ENCODE data around the gene CD99.

The CD99 gene

GRCh38 chrX:2732076-2732475 lies 41.0 kb downstream of the CD99 start:
- H3K9ac ChIP-seq (ENCODE audit: low read length), result no peak overlapping the region
- H3K27me3 ChIP-seq (ENCODE audit: control insufficient read depth in 1 of 2, insufficient read depth in 1 of 2, low read length in 2 of 2), result no peaks in the 10 kb centered on the region
- H2AFZ ChIP-seq (ENCODE audit: low read depth, low read length), result no peak overlapping the region
- H3K14ac ChIP-seq (ENCODE audit: low read length in 2 of 2), result no peak overlapping the region
- no peak overlapping the region for H3K23ac ChIP-seq (ENCODE audit: low read length in 2 of 2)
- no peak overlapping the region for H3K4ac ChIP-seq (ENCODE audit: low read depth in 1 of 2, low read length in 2 of 2)
- no peak overlapping the region for H3K4me3 ChIP-seq (ENCODE audit: insufficient read depth in 1 of 2, low read depth in 1 of 2, low read length in 2 of 2)
- H2BK120ac ChIP-seq (ENCODE audit: low read depth, low read length), result no peak overlapping the region
- 95% methylated on average over 9 of the region's 9 CpGs for WGBS
- peaks cover 23% of the 10 kb centered on the region for H3K79me1 ChIP-seq (replicated peaks; ENCODE audit: low read length, poor library complexity, severe bottlenecking)
- no peak for DNase-seq
- H3K4me1 ChIP-seq (ENCODE audit: control insufficient read depth, insufficient read depth, low read depth, low read length), result peaks cover 2% of the 10 kb centered on the region
- H3K18ac ChIP-seq (ENCODE audit: low read depth in 1 of 2, low read length in 2 of 2), result peak overlapping the region in 1 of 2 experiments; percentile 54
- no peak overlapping the region for H2BK5ac ChIP-seq (ENCODE audit: low read depth, low read length, poor library complexity, severe bottlenecking)
- H2BK12ac ChIP-seq (ENCODE audit: low read length in 2 of 2), result no peak overlapping the region
- H3K4me2 ChIP-seq (ENCODE audit: low read length, poor library complexity, severe bottlenecking), result no peak overlapping the region
- H3K9me3 ChIP-seq (ENCODE audit: control insufficient read depth, low read length), result no peaks in the 10 kb centered on the region
- H2AK5ac ChIP-seq (ENCODE audit: low read length, severe bottlenecking), result no peak overlapping the region
- no peak overlapping the region for H4K91ac ChIP-seq (ENCODE audit: low read length)
- H3K27ac ChIP-seq (ENCODE audit: low read length, poor library complexity, severe bottlenecking), result no peak overlapping the region
- no peak overlapping the region for H4K8ac ChIP-seq (ENCODE audit: low read length)
- peaks cover 30 to 89% of the 10 kb centered on the region in 2 experiments for H3K36me3 ChIP-seq (ENCODE audit: control insufficient read depth in 1 of 2, insufficient read depth in 2 of 2, low read depth in 1 of 2, low read length in 2 of 2)
- H2BK15ac ChIP-seq (ENCODE audit: low read depth, poor library complexity, severe bottlenecking), result no peak overlapping the region

GRCh38 chrX:2732649-2733048 lies 41.6 kb downstream of the CD99 start:
- no peak overlapping the region for H4K91ac ChIP-seq (ENCODE audit: low read length)

GRCh38 chrX:2733286-2733685 lies 42.2 kb downstream of the CD99 start:
- Histone ChIP-seq H3K18ac (ENCODE audit: low read depth in 1 of 2, low read length in 2 of 2) (no peak overlapping the region), H3K4ac (ENCODE audit: low read depth in 1 of 2, low read length in 2 of 2) (no peak overlapping the region), H3K9ac (ENCODE audit: low read length) (no peak overlapping the region), H2BK15ac (ENCODE audit: low read depth, poor library complexity, severe bottlenecking) (no peak overlapping the region), H3K9me3 (ENCODE audit: control insufficient read depth, low read length) (no peaks in the 10 kb centered on the region), H3K27ac (ENCODE audit: low read length, poor library complexity, severe bottlenecking) (no peak overlapping the region), H3K36me3 (ENCODE audit: control insufficient read depth in 1 of 2, insufficient read depth in 2 of 2, low read depth in 1 of 2, low read length in 2 of 2) (peaks cover 30 to 83% of the 10 kb centered on the region in 2 experiments), H2BK12ac (ENCODE audit: low read length in 2 of 2) (no peak overlapping the region), H3K23ac (ENCODE audit: low read length in 2 of 2) (no peak overlapping the region), H3K79me1 (replicated peaks; ENCODE audit: low read length, poor library complexity, severe bottlenecking) (peaks cover 23% of the 10 kb centered on the region), H4K8ac (ENCODE audit: low read length) (no peak overlapping the region), H3K14ac (ENCODE audit: low read length in 2 of 2) (no peak overlapping the region), H2AFZ (ENCODE audit: low read depth, low read length) (no peak overlapping the region), H2BK120ac (ENCODE audit: low read depth, low read length) (no peak overlapping the region), H2AK5ac (ENCODE audit: low read length, severe bottlenecking) (no peak overlapping the region), H2BK5ac (ENCODE audit: low read depth, low read length, poor library complexity, severe bottlenecking) (no peak overlapping the region), H3K4me2 (ENCODE audit: low read length, poor library complexity, severe bottlenecking) (no peak overlapping the region), H4K91ac (ENCODE audit: low read length) (no peak overlapping the region), H3K4me1 (ENCODE audit: control insufficient read depth, insufficient read depth, low read depth, low read length) (no peaks in the 10 kb centered on the region), H3K27me3 (ENCODE audit: control insufficient read depth in 1 of 2, insufficient read depth in 1 of 2, low read length in 2 of 2) (no peaks in the 10 kb centered on the region), H3K4me3 (ENCODE audit: insufficient read depth in 1 of 2, low read depth in 1 of 2, low read length in 2 of 2) (no peak overlapping the region)
- WGBS, result 95% methylated on average over 9 of the region's 9 CpGs
- no peak for DNase-seq

More at GRCh38 chrX:2732649-2733048, 41.6 kb downstream of the CD99 start:
- Histone ChIP-seq H2BK5ac (ENCODE audit: low read depth, low read length, poor library complexity, severe bottlenecking) (no peak overlapping the region), H3K4me2 (ENCODE audit: low read length, poor library complexity, severe bottlenecking) (no peak overlapping the region), H3K27ac (ENCODE audit: low read length, poor library complexity, severe bottlenecking) (no peak overlapping the region), H2AK5ac (ENCODE audit: low read length, severe bottlenecking) (no peak overlapping the region), H3K18ac (ENCODE audit: low read depth in 1 of 2, low read length in 2 of 2) (no peak overlapping the region), H2BK120ac (ENCODE audit: low read depth, low read length) (no peak overlapping the region), H2BK15ac (ENCODE audit: low read depth, poor library complexity, severe bottlenecking) (no peak overlapping the region), H3K4ac (ENCODE audit: low read depth in 1 of 2, low read length in 2 of 2) (no peak overlapping the region), H3K79me1 (replicated peaks; ENCODE audit: low read length, poor library complexity, severe bottlenecking) (peaks cover 23% of the 10 kb centered on the region), H3K23ac (ENCODE audit: low read length in 2 of 2) (no peak overlapping the region), H3K4me3 (ENCODE audit: insufficient read depth in 1 of 2, low read depth in 1 of 2, low read length in 2 of 2) (no peak overlapping the region), H3K9me3 (ENCODE audit: control insufficient read depth, low read length) (no peaks in the 10 kb centered on the region), H3K9ac (ENCODE audit: low read length) (no peak overlapping the region), H3K4me1 (ENCODE audit: control insufficient read depth, insufficient read depth, low read depth, low read length) (peaks cover under 1% of the 10 kb centered on the region), H3K36me3 (ENCODE audit: control insufficient read depth in 1 of 2, insufficient read depth in 2 of 2, low read depth in 1 of 2, low read length in 2 of 2) (peaks cover 30 to 83% of the 10 kb centered on the region in 2 experiments), H2BK12ac (ENCODE audit: low read length in 2 of 2) (no peak overlapping the region), H3K27me3 (ENCODE audit: control insufficient read depth in 1 of 2, insufficient read depth in 1 of 2, low read length in 2 of 2) (no peaks in the 10 kb centered on the region), H2AFZ (ENCODE audit: low read depth, low read length) (no peak overlapping the region), H3K14ac (ENCODE audit: low read length in 2 of 2) (no peak overlapping the region), H4K8ac (ENCODE audit: low read length) (no peak overlapping the region)
- DNase-seq, result no peak

GRCh38 chrX:2735270-2735669 lies 44.2 kb downstream of the CD99 start:
- no peak overlapping the region for H3K4ac ChIP-seq (ENCODE audit: low read depth in 1 of 2, low read length in 2 of 2)
- no peak overlapping the region for H3K23ac ChIP-seq (ENCODE audit: low read length in 2 of 2)
- H2BK12ac ChIP-seq (ENCODE audit: low read length in 2 of 2), result no peak overlapping the region
- no peak overlapping the region for H4K91ac ChIP-seq (ENCODE audit: low read length)
- H3K9ac ChIP-seq (ENCODE audit: low read length), result no peak overlapping the region
- H3K27me3 ChIP-seq (ENCODE audit: control insufficient read depth in 1 of 2, insufficient read depth in 1 of 2, low read length in 2 of 2), result no peaks in the 10 kb centered on the region
- H2AK5ac ChIP-seq (ENCODE audit: low read length, severe bottlenecking), result no peak overlapping the region
- H3K27ac ChIP-seq (ENCODE audit: low read length, poor library complexity, severe bottlenecking), result no peak overlapping the region
- H3K4me1 ChIP-seq (ENCODE audit: control insufficient read depth, insufficient read depth, low read depth, low read length), result no peaks in the 10 kb centered on the region
- no peak overlapping the region for H2AFZ ChIP-seq (ENCODE audit: low read depth, low read length)
- no peak overlapping the region for H3K14ac ChIP-seq (ENCODE audit: low read length in 2 of 2)
- H3K4me2 ChIP-seq (ENCODE audit: low read length, poor library complexity, severe bottlenecking), result no peak overlapping the region
- H4K8ac ChIP-seq (ENCODE audit: low read length), result no peak overlapping the region
- no peak overlapping the region for H3K18ac ChIP-seq (ENCODE audit: low read depth in 1 of 2, low read length in 2 of 2)
- no peak overlapping the region for H2BK120ac ChIP-seq (ENCODE audit: low read depth, low read length)
- H3K9me3 ChIP-seq (ENCODE audit: control insufficient read depth, low read length), result no peaks in the 10 kb centered on the region
- 94% methylated on average over 3 of the region's 4 CpGs for WGBS
- H2BK5ac ChIP-seq (ENCODE audit: low read depth, low read length, poor library complexity, severe bottlenecking), result no peak overlapping the region
- no peak overlapping the region for H2BK15ac ChIP-seq (ENCODE audit: low read depth, poor library complexity, severe bottlenecking)
- peaks cover 18% of the 10 kb centered on the region for H3K79me1 ChIP-seq (replicated peaks; ENCODE audit: low read length, poor library complexity, severe bottlenecking)
- no peak for DNase-seq
- H3K4me3 ChIP-seq (ENCODE audit: insufficient read depth in 1 of 2, low read depth in 1 of 2, low read length in 2 of 2), result no peak overlapping the region
- H3K36me3 ChIP-seq (ENCODE audit: control insufficient read depth in 1 of 2, insufficient read depth in 2 of 2, low read depth in 1 of 2, low read length in 2 of 2), result peaks cover 26 to 84% of the 10 kb centered on the region in 2 experiments
